ENCODE results near the gene ST3GAL2. TPM values are rescaled to one million over a fixed set of nuclear protein-coding genes. Genes with fewer than 3 reads are reported as not detected.
"Not testable (repeated sequence)": the region's sequence is repeated elsewhere in the genome, so short reads cannot be mapped to it uniquely, and the experiment has no call there.

The ST3GAL2 gene
- total RNA-seq, 3 donors from 2014 or later: 7.8 to 13.4 (median 11.5) TPM

DNA sequence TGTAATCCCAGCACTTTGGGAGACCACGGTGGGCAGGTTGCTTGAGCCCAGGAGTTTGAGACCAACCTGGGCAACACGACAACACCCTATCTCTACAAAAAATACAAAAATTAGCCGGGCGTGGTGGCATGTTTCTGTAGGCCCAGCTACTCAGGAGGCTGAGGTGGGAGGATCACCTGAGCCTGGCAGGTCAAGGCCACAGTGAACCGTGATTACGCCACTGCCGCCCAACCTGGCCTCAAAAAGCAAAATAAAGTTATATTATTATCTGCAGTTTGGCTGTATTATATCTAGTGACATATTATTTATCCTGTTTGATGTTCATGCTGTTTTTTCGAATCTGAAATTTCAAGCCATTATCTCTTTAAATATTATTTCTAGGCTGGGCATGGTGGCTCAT is 26.5 kb downstream of the ST3GAL2 start:
- TF ChIP-seq, protein P1, sequence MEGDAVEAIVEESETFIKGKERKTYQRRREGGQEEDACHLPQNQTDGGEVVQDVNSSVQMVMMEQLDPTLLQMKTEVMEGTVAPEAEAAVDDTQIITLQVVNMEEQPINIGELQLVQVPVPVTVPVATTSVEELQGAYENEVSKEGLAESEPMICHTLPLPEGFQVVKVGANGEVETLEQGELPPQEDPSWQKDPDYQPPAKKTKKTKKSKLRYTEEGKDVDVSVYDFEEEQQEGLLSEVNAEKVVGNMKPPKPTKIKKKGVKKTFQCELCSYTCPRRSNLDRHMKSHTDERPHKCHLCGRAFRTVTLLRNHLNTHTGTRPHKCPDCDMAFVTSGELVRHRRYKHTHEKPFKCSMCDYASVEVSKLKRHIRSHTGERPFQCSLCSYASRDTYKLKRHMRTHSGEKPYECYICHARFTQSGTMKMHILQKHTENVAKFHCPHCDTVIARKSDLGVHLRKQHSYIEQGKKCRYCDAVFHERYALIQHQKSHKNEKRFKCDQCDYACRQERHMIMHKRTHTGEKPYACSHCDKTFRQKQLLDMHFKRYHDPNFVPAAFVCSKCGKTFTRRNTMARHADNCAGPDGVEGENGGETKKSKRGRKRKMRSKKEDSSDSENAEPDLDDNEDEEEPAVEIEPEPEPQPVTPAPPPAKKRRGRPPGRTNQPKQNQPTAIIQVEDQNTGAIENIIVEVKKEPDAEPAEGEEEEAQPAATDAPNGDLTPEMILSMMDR (IDR thresholded peaks at IDR 0.05): no peak
- TF ChIP-seq POLR2AphosphoS5 (IDR thresholded peaks at IDR 0.05) (no peak), POLR2A (IDR thresholded peaks at IDR 0.05) (no peak)
- Histone ChIP-seq H3K4me3 (no peak overlapping the region), H3K9me3 (no peaks in the 10 kb centered on the region), H3K4me1 (no peaks in the 10 kb centered on the region), H3K27ac (no peak overlapping the region), H3K27me3 (no peaks in the 10 kb centered on the region), H3K36me3 (no peaks in the 10 kb centered on the region)
- DNase-seq (ENCODE audit: low spot score in 2 of 2): no peak
- intact Hi-C loops (cut with DNase I; ENCODE audit: low total_unique reads): no loop called here

DNA sequence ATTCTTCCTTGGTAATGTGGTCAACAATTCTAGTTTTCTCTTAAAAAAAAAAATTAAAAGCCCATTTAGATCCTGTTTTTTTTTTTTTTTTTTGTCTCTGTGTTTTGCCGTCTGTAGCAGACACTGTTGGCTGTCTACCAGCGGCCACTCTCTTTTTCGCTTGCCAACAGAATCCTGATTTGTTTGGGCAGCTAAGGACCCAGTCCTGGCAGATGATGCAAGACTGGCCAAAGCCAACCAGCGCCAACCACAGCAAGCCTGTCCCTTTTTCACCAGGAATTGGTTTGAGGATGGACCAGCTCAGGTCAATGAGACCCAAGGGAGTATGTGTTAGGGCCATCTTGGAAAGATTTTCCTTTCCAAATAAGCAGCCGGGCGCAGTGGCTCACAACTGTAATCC is 28.2 kb downstream of the ST3GAL2 start:
- Histone ChIP-seq H3K27me3 (no peaks in the 10 kb centered on the region), H3K4me3 (no peak overlapping the region), H3K4me1 (no peaks in the 10 kb centered on the region), H3K36me3 (no peaks in the 10 kb centered on the region), H3K9me3 (no peaks in the 10 kb centered on the region), H3K27ac (no peak overlapping the region)
- TF ChIP-seq POLR2AphosphoS5 (IDR thresholded peaks at IDR 0.05): no peak
- no peak for TF ChIP-seq POLR2A (IDR thresholded peaks at IDR 0.05)
- TF ChIP-seq, protein P1 (IDR thresholded peaks at IDR 0.05): no peak
- intact Hi-C loops (cut with DNase I; ENCODE audit: low total_unique reads): no loop called here
- no peak for DNase-seq (ENCODE audit: low spot score in 2 of 2)

- no peaks in the 10 kb centered on the region for H3K36me3 ChIP-seq
- no peaks in the 10 kb centered on the region for H3K27me3 ChIP-seq
- TF ChIP-seq POLR2AphosphoS5 (IDR thresholded peaks at IDR 0.05) (no peak), POLR2A (IDR thresholded peaks at IDR 0.05) (no peak)
- TF ChIP-seq, protein P1 (IDR thresholded peaks at IDR 0.05): no peak
- no peak overlapping the region for H3K27ac ChIP-seq
- DNase-seq (ENCODE audit: low spot score in 2 of 2): no peak
- H3K9me3 ChIP-seq: no peaks in the 10 kb centered on the region
- no peaks in the 10 kb centered on the region for H3K4me1 ChIP-seq
- intact Hi-C loops (cut with DNase I; ENCODE audit: low total_unique reads): no loop called here
- no peak overlapping the region for H3K4me3 ChIP-seq
Measured at GRCh38 chr16:70407811-70408274, 31.1 kb downstream of the ST3GAL2 start.

- H3K27ac ChIP-seq; H3K4me3 ChIP-seq; intact Hi-C loops (cut with DNase I; ENCODE audit: low total_unique reads); H3K9me3 ChIP-seq; DNase-seq (ENCODE audit: low spot score in 2 of 2); H3K36me3 ChIP-seq; H3K4me1 ChIP-seq; H3K27me3 ChIP-seq: not testable (repeated sequence)
Measured at GRCh38 chr16:70406104-70406503, 32.8 kb downstream of the ST3GAL2 start.

DNA sequence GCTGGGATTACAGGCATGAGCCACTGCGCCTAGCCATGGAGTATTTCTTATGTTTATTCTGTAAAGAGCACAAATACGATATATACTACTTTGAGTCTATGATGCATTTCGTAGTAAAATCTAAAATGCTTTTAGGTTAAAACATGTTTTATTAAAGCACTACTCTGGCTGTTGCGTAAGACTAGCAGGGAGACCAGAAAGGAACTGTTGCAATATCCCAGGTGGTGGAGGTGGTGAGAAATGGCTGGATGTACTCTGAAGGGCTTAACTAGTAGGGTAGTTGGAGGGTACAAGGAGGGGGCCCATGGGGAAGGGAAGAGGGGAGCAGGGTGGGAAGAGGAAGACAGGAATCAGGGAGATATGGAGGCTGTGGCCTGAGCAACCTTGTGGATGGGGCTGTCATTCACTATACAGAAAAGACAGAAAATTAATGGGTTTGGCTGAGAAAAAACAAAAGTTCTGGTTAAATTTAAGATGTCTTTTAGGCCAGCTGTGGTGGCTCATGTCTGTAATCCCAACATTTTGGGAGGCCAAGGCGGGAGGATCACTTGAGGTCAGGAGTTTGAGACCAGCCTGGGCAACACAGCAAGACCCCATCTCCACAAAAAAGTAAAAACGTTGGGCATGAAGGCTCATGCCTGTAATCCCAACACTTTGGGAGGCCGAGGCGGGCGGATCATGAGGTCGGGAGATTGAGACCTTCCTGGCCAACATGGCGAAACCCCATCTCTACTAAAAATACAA is 35.8 kb downstream of the ST3GAL2 start:
- no peak for TF ChIP-seq POLR2AphosphoS5 (IDR thresholded peaks at IDR 0.05)
- TF ChIP-seq, protein P1 (IDR thresholded peaks at IDR 0.05): no peak
- no peak for TF ChIP-seq POLR2A (IDR thresholded peaks at IDR 0.05)
- peaks cover 5% of the 10 kb centered on the region for H3K36me3 ChIP-seq
- H3K27ac ChIP-seq: no peak overlapping the region
- no peaks in the 10 kb centered on the region for H3K27me3 ChIP-seq
- H3K9me3 ChIP-seq: no peaks in the 10 kb centered on the region
- no peak overlapping the region for H3K4me3 ChIP-seq
- intact Hi-C loops (cut with DNase I; ENCODE audit: low total_unique reads): no loop called here
- no peaks in the 10 kb centered on the region for H3K4me1 ChIP-seq
- DNase-seq (ENCODE audit: low spot score in 2 of 2): no peak
